HCT116 (cell line): ENCODE results near the gene SHC2. TPM values are rescaled to one million over a fixed set of nuclear protein-coding genes. Genes with fewer than 3 reads are reported as not detected.

ENCODE experiments used
- ATAC-seq: fragments of 200-7000 bp; cut with Tn5 transposase; 2 replicates; pipeline ENCODE4 v1.9.1; 2020; ENCODE audit warnings: mild to moderate bottlenecking, moderate library complexity
- BruUV-seq: library from RNA; stranded (reverse); fragments of 400-500 nt; replicated peaks from 2 replicates; lab custom pipeline; 2021; lab: Mats Ljungman, UMichigan
- CTCF ChIA-PET: fragments of 300-600 bp; sonication (Branson Sonifier 250); formaldehyde crosslinking; loops from one replicate; lab custom pipeline; 2021; ENCODE audit warnings: antibody characterized with exemption; lab: Charles Lee
- POLR2A ChIA-PET: fragments of 300-600, 350-600 bp; sonication (Branson Sonifier 250); formaldehyde crosslinking; loops from one replicate; lab custom pipeline; 2021; ENCODE audit warnings: antibody characterized with exemption; lab: Charles Lee
- RAD21 ChIA-PET, 2 experiments: fragments of 300-600 bp; sonication (Branson Sonifier 250); formaldehyde crosslinking; loops; one replicate each; lab custom pipeline; 2023; ENCODE audit warnings: low total read pairs in 2 of 2; ENCODE audit not compliant: uncharacterized antibody in 2 of 2, unreplicated experiment in 2 of 2, low non-redundant PET in 1 of 2; lab: Charles Lee
- DNase-seq: peaks from one replicate; pipeline ENCODE4 v3.0.0-alpha.2; 2010; ENCODE audit warnings: low read depth, low spot score
- H2AFZ ChIP-seq: fragments of 200-600 bp; shearing (Covaris generic), sonication (generic); 2 replicates; pipeline ENCODE4 v1.6.1; 2017; ENCODE audit warnings: low read depth, mixed run types, mixed read lengths, antibody characterized with exemption, low read length; ENCODE audit not compliant: poor library complexity, severe bottlenecking
- H3K27ac ChIP-seq: 2 replicates; pipeline ENCODE4 v1.5.1; 2012; ENCODE audit warnings: low read depth, low read length
- H3K27me3 ChIP-seq: fragments of 200-600 bp; sonication (generic); 2 replicates; pipeline ENCODE4 v1.6.1; 2016; ENCODE audit warnings: mixed run types, low read length, mixed read lengths; ENCODE audit not compliant: insufficient read depth
- H3K36me3 ChIP-seq, 2 experiments: fragments of 200-500 bp in 1 of 2; fragments of 200-600 bp in 1 of 2; sonication (Bioruptor generic) in 1 of 2; sonication (generic) in 1 of 2; 2 replicates each; pipeline versions ENCODE4 v1.5.1 to v1.6.1; 2014 to 2016; ENCODE audit warnings: low read length in 2 of 2, inconsistent platforms in 1 of 2, mixed read lengths in 1 of 2, mixed run types in 1 of 2; ENCODE audit not compliant: insufficient read depth in 2 of 2, control insufficient read depth in 1 of 2
- H3K4me1 ChIP-seq, 2 experiments: fragments of 200-600 bp in 1 of 2; sonication (generic) in 1 of 2; 2 replicates each; pipeline versions ENCODE4 v1.5.1 to v1.6.1; 2012 to 2017; ENCODE audit warnings: low read length in 2 of 2, inconsistent platforms in 1 of 2, mild to moderate bottlenecking in 1 of 2, mixed read lengths in 1 of 2, mixed run types in 1 of 2, moderate library complexity in 1 of 2; ENCODE audit not compliant: insufficient read depth in 2 of 2, control insufficient read depth in 1 of 2
- H3K4me2 ChIP-seq: fragments of 200-600 bp; sonication (generic); 2 replicates; pipeline ENCODE4 v1.6.1; 2017; ENCODE audit warnings: mixed run types, low read length, mixed read lengths
- H3K4me3 ChIP-seq, 2 experiments: fragments of 200-600 bp in 1 of 2; sonication (generic) in 1 of 2; replicated peaks in 1 of 2; 2 replicates each; pipeline ENCODE4 v1.5.1; 2011 to 2016; ENCODE audit warnings: low read length in 2 of 2, control low read depth in 1 of 2, low read depth in 1 of 2, mild to moderate bottlenecking in 1 of 2, mixed read lengths in 1 of 2, mixed run types in 1 of 2
- H3K79me2 ChIP-seq: fragments of 200-600 bp; sonication (generic); 2 replicates; pipeline ENCODE4 v1.6.1; 2017; ENCODE audit warnings: mild to moderate bottlenecking, mixed run types, low read length, moderate library complexity, mixed read lengths; ENCODE audit not compliant: insufficient read depth
- H3K9ac ChIP-seq: fragments of 200-600 bp; sonication (generic); 2 replicates; pipeline ENCODE4 v1.6.1; 2016; ENCODE audit warnings: low read length, mixed read lengths
- H3K9me2 ChIP-seq: fragments of 200-600 bp; sonication (generic), shearing (Covaris generic); 2 replicates; pipeline ENCODE4 v1.6.1; 2017; ENCODE audit warnings: mixed run types, mild to moderate bottlenecking, moderate library complexity; ENCODE audit not compliant: insufficient read depth
- H3K9me3 ChIP-seq, 2 experiments: fragments of 200-500 bp in 1 of 2; fragments of 200-600 bp in 1 of 2; sonication (Bioruptor generic) in 1 of 2; sonication (generic) in 1 of 2; 2 replicates each; pipeline ENCODE4 v1.6.1; 2014 to 2017; ENCODE audit warnings: low read length in 2 of 2, mixed read lengths in 2 of 2, inconsistent platforms in 1 of 2, low read depth in 1 of 2, mild to moderate bottlenecking in 1 of 2, mixed run types in 1 of 2, moderate library complexity in 1 of 2; ENCODE audit not compliant: control insufficient read depth in 1 of 2, insufficient read depth in 1 of 2
- H4K20me1 ChIP-seq: fragments of 200-600 bp; sonication (generic), shearing (Covaris generic); 2 replicates; pipeline ENCODE4 v1.6.1; 2017; ENCODE audit warnings: mixed run types, mild to moderate bottlenecking, moderate library complexity; ENCODE audit not compliant: insufficient read depth
- EZH2 ChIP-seq: fragments of 200-600 bp; sonication (generic); IDR thresholded peaks from 2 replicates; pipeline ENCODE4 v1.6.1; 2017; ENCODE audit warnings: antibody characterized with exemption, mixed run types
- EZH2phosphoT487 ChIP-seq: fragments of 200-600 bp; IDR thresholded peaks from 2 replicates; pipeline ENCODE4 v1.6.1; 2018; ENCODE audit warnings: antibody characterized with exemption, borderline replicate concordance
- FOSL1 ChIP-seq: IDR thresholded peaks from 2 replicates; pipeline ENCODE4 v1.6.1; 2012; ENCODE audit warnings: low read depth
- JUND ChIP-seq: IDR thresholded peaks from 2 replicates; pipeline ENCODE4 v1.6.1; 2012
- POLR2AphosphoS5 ChIP-seq: IDR thresholded peaks from 2 replicates; pipeline ENCODE4 v1.6.1; 2011; ENCODE audit warnings: mild to moderate bottlenecking, low read depth, low read length, moderate library complexity
- SIN3A ChIP-seq: IDR thresholded peaks from 2 replicates; pipeline ENCODE4 v1.6.1; 2012; ENCODE audit warnings: low read depth
- SRF ChIP-seq: IDR thresholded peaks from 2 replicates; pipeline ENCODE4 v1.6.1; 2012; ENCODE audit warnings: low read depth
- YY1 ChIP-seq: IDR thresholded peaks from 2 replicates; pipeline ENCODE4 v1.6.1; 2011; ENCODE audit warnings: low read length, low read depth, moderate library complexity, mild to moderate bottlenecking; ENCODE audit not compliant: insufficient replicate concordance; ENCODE audit errors: extremely low read depth
- ZFX ChIP-seq: fragments of 450-650 bp; IDR thresholded peaks from 2 replicates; pipeline ENCODE4 v1.6.1; 2017
- intact Hi-C: fragments of 100-400 bp; cut with micrococcal nuclease; formaldehyde crosslinking; loops from 2 replicates; pipeline ENCODE4 v1.10.0; 2022
- total RNA-seq: library from RNA; stranded (reverse); gene quantifications from one replicate; pipeline ENCODE4 v1.2.1, GENCODE V29; 2021; ENCODE audit not compliant: unreplicated experiment
- TF ChIP-seq, protein P1 (sequence below): IDR thresholded peaks from 2 replicates; pipeline ENCODE4 v1.6.1; 2012
- TF ChIP-seq, protein P2 (sequence below): IDR thresholded peaks from 2 replicates; pipeline ENCODE4 v1.6.1; 2012
- TF ChIP-seq, protein P3 (sequence below): IDR thresholded peaks from 2 replicates; pipeline ENCODE4 v1.6.1; 2011; ENCODE audit warnings: mild to moderate bottlenecking, low read length, moderate library complexity; ENCODE audit not compliant: insufficient replicate concordance; ENCODE audit errors: extremely low read depth
- TF ChIP-seq, protein P4 (sequence below): IDR thresholded peaks from 2 replicates; pipeline ENCODE4 v1.6.1; 2012; ENCODE audit warnings: low read depth

Gene SHC2
- total RNA-seq, 1 experiment from 2014 or later, result 2.5 TPM

DNA sequence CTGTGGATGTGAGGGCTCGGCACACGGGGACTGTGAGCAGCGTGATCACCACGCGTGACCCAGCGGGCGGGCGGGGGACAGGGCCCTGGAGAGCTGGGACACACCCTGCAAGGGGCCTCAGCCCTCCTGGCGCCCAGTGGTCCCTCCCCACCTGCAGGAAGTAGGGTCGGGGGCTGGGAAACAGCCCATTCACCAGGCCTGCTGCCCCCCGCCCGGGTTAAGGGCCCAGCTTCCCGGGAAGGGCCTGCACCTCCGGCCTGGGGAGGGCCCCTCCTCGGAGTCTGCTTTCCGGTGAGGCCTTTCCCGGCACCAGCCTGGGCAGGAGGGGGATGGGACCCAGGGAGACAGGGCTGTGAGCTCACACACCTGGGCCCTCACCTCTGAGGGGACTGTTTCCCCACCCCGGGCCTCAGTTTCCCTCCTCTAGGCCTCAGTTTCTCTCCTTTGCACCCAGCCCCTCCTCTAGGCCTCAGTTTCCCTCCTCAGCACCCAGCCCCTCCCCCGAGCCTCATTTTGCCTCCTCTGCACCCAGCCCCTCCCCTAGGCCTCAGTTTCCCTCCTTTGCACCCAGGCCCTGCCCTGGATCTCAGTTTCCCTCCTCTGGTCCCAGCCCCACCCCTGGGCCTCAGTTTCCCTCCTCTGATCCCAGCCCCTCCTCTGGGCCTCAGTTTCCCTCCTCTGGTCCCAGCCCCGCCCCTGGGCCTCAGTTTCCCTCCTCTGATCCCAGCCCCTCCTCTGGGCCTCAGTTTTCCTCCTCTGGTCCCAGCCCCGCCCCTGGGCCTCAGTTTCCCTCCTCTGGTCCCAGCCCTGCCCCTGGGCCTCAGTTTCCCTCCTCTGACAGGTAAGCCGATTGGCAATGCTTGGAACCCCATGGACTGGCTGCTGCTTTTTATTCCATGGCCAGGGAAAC, 33.6 kb upstream of the SHC2 start:
- DNase-seq, result no peak
- H3K9me3 ChIP-seq, result no peaks in the 10 kb centered on the region; a peak in 1 of 4 replicates
- H3K36me3 ChIP-seq, result no peaks in the 10 kb centered on the region
- H3K27ac ChIP-seq, result no peak overlapping the region; the same call in 1 of the 2 replicates
- TF ChIP-seq EZH2phosphoT487 (no peak), POLR2AphosphoS5 (no peak), FOSL1 (no peak), EZH2 (no peak), YY1 (no peak), JUND (no peak), ZFX (no peak), SIN3A (no peak), SRF (no peak)
- TF ChIP-seq, protein P1, sequence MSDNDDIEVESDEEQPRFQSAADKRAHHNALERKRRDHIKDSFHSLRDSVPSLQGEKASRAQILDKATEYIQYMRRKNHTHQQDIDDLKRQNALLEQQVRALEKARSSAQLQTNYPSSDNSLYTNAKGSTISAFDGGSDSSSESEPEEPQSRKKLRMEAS, result no peak
- TF ChIP-seq, protein P2, sequence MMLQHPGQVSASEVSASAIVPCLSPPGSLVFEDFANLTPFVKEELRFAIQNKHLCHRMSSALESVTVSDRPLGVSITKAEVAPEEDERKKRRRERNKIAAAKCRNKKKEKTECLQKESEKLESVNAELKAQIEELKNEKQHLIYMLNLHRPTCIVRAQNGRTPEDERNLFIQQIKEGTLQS, result no peak
- TF ChIP-seq, protein P3, sequence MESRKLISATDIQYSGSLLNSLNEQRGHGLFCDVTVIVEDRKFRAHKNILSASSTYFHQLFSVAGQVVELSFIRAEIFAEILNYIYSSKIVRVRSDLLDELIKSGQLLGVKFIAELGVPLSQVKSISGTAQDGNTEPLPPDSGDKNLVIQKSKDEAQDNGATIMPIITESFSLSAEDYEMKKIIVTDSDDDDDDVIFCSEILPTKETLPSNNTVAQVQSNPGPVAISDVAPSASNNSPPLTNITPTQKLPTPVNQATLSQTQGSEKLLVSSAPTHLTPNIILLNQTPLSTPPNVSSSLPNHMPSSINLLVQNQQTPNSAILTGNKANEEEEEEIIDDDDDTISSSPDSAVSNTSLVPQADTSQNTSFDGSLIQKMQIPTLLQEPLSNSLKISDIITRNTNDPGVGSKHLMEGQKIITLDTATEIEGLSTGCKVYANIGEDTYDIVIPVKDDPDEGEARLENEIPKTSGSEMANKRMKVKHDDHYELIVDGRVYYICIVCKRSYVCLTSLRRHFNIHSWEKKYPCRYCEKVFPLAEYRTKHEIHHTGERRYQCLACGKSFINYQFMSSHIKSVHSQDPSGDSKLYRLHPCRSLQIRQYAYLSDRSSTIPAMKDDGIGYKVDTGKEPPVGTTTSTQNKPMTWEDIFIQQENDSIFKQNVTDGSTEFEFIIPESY, result no peak
- TF ChIP-seq, protein P4, sequence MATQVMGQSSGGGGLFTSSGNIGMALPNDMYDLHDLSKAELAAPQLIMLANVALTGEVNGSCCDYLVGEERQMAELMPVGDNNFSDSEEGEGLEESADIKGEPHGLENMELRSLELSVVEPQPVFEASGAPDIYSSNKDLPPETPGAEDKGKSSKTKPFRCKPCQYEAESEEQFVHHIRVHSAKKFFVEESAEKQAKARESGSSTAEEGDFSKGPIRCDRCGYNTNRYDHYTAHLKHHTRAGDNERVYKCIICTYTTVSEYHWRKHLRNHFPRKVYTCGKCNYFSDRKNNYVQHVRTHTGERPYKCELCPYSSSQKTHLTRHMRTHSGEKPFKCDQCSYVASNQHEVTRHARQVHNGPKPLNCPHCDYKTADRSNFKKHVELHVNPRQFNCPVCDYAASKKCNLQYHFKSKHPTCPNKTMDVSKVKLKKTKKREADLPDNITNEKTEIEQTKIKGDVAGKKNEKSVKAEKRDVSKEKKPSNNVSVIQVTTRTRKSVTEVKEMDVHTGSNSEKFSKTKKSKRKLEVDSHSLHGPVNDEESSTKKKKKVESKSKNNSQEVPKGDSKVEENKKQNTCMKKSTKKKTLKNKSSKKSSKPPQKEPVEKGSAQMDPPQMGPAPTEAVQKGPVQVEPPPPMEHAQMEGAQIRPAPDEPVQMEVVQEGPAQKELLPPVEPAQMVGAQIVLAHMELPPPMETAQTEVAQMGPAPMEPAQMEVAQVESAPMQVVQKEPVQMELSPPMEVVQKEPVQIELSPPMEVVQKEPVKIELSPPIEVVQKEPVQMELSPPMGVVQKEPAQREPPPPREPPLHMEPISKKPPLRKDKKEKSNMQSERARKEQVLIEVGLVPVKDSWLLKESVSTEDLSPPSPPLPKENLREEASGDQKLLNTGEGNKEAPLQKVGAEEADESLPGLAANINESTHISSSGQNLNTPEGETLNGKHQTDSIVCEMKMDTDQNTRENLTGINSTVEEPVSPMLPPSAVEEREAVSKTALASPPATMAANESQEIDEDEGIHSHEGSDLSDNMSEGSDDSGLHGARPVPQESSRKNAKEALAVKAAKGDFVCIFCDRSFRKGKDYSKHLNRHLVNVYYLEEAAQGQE, result no peak
- intact Hi-C loops, result no loop called here
- H3K4me1 ChIP-seq, result peaks cover 5 to 12% of the 10 kb centered on the region in 2 experiments
- no peak overlapping the region for H3K4me3 ChIP-seq
- BruUV-seq, result no TSS peak
- H3K27me3 ChIP-seq, result no peaks in the 10 kb centered on the region
- ATAC-seq, result no peak
- CTCF ChIA-PET, result interaction anchor here (2.2 to 2.6 kb wide), 2 partner anchors 12 to 16 kb away, joined by 11 to 29 read pairs; partner anchors contain the start of gene TPGS1
- H3K79me2 ChIP-seq, result no peaks in the 10 kb centered on the region
- no peaks in the 10 kb centered on the region for H4K20me1 ChIP-seq
- no peak overlapping the region for H3K9ac ChIP-seq
- H3K9me2 ChIP-seq, result no peaks in the 10 kb centered on the region
- POLR2A ChIA-PET, result no interaction called here
- RAD21 ChIA-PET, result no interaction called here
- H2AFZ ChIP-seq, result no peak overlapping the region
- no peak overlapping the region for H3K4me2 ChIP-seq
